ENCODE measurements around the gene DPP10.

DNA sequence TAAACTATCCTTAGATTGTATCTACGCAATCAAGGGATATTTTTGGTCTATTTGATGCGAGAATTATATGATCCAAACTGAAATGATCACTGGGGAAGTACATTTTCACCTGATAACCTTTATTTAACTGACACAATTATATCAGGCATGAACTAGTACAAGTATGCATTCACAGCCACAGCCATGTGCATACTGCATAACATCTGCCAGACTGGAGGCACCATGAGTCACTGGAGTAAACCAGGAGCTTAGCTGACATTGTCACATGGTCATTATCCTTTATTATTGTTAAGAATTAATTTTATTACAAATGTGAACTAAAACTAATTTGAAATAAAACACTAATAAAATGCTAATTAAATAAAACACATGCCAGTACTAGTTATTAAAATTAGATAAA is 1127.1 kb downstream of the DPP10 start:
- TF ChIP-seq CTCF (IDR thresholded peaks at IDR 0.05; ENCODE audit: low read length): no peak
- no peak for TF ChIP-seq EZH2 (IDR thresholded peaks at IDR 0.05; ENCODE audit: borderline replicate concordance, low read length)

Measured in OCI-LY1 (cell line).